ENCODE data around the gene METTL13. TPM values are rescaled to one million over a fixed set of nuclear protein-coding genes. Genes with fewer than 3 reads are reported as not detected.

METTL13 gene
- total and polyA plus RNA-seq, 2 donors (not counting 1 experiment from before 2014, with no cell fraction given) = 16.8 to 33.0 TPM

DNA sequence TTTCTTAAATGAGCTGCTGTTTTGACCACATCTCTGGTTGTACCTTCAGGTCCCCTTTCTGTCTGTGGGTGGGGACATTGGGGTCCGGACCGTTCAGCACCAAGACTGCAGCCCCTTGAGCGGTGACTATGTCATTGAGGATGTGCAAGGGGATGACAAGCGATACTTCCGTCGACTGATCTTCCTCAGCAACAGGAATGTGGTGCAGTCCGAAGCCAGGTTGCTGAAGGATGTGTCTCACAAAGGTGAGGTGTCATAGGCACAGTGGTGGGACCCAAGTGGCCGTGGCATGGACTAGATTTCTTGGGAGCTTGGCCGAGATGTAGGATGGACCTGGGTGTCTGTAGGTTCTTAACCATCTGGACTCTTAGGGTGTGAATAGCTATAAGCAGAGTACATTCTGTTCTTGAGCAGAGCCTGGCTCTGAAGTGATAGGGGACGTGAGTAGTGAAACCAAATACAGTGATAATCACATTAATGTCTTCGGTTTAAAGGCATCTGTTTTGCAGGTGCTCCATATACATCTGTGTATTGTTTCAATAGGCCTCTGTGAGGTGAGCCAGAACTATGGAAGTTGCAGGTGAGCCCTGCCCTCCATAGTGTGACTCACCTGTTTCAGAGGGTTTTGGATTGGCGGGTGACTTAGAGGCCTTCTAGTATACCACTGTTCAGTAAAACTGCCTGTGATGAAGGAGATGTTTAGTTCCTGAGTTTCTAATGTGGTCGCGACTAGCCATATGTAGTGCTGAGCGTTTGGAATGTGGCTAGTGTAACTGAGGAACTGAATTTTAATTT is 6.4 kb downstream of the METTL13 start:
- ATAC-seq (ENCODE audit: low read depth) = no peak
- POLR2A ChIA-PET = no interaction called here
- peaks cover 15 to 89% of the 10 kb centered on the region in 2 experiments for H3K36me3 ChIP-seq (replicated peaks in 1 of 2; ENCODE audit: control extremely low read depth in 1 of 2, control insufficient read depth in 1 of 2, extremely low read depth in 1 of 2, insufficient read depth in 2 of 2, low read length in 1 of 2)
- CTCF ChIA-PET = no interaction called here
- no peak overlapping the region for H3K27ac Mint-ChIP-seq
- no peak overlapping the region for H3K4me3 ChIP-seq (ENCODE audit: control extremely low read depth in 1 of 5, extremely low read depth in 1 of 5, insufficient read depth in 1 of 5, low read depth in 2 of 5, low read length in 4 of 5)
- H3K4me1 Mint-ChIP-seq = peaks cover 19% of the 10 kb centered on the region
- H3K27me3 ChIP-seq (replicated peaks in 1 of 4; ENCODE audit: control extremely low read depth in 1 of 4, control insufficient read depth in 3 of 4, insufficient read depth in 4 of 4, low read length in 3 of 4) = no peaks in the 10 kb centered on the region
- no peaks in the 10 kb centered on the region for H3K9me3 ChIP-seq (ENCODE audit: control extremely low read depth in 1 of 3, control insufficient read depth in 2 of 3, insufficient read depth in 1 of 3, low read length in 2 of 3)
- no peak overlapping the region for H2AFZ ChIP-seq (ENCODE audit: insufficient read depth, low read depth, low read length, poor library complexity, severe bottlenecking)
- no peak overlapping the region for H3K27ac ChIP-seq (ENCODE audit: low read length in 2 of 2)
- peaks cover 39% of the 10 kb centered on the region for H3K79me2 ChIP-seq (ENCODE audit: control insufficient read depth, insufficient read depth, low read length)
- H3K4me1 ChIP-seq (ENCODE audit: control insufficient read depth in 2 of 2, insufficient read depth in 2 of 2, low read length in 2 of 2) = peaks cover 8 to 11% of the 10 kb centered on the region in 2 donors
- H3K27me3 Mint-ChIP-seq = no peaks in the 10 kb centered on the region
- peaks cover 15% of the 10 kb centered on the region for H4K20me1 ChIP-seq (ENCODE audit: control insufficient read depth, insufficient read depth, low read length, poor library complexity, severe bottlenecking)
- TF ChIP-seq, protein P1, sequence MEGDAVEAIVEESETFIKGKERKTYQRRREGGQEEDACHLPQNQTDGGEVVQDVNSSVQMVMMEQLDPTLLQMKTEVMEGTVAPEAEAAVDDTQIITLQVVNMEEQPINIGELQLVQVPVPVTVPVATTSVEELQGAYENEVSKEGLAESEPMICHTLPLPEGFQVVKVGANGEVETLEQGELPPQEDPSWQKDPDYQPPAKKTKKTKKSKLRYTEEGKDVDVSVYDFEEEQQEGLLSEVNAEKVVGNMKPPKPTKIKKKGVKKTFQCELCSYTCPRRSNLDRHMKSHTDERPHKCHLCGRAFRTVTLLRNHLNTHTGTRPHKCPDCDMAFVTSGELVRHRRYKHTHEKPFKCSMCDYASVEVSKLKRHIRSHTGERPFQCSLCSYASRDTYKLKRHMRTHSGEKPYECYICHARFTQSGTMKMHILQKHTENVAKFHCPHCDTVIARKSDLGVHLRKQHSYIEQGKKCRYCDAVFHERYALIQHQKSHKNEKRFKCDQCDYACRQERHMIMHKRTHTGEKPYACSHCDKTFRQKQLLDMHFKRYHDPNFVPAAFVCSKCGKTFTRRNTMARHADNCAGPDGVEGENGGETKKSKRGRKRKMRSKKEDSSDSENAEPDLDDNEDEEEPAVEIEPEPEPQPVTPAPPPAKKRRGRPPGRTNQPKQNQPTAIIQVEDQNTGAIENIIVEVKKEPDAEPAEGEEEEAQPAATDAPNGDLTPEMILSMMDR (IDR thresholded peaks at IDR 0.05) = no peak
- TF ChIP-seq EZH2 (IDR thresholded peaks at IDR 0.05; ENCODE audit: borderline replicate concordance, insufficient read depth, low read depth, low read length, poor library complexity, severe bottlenecking) = no peak
- WGBS (ENCODE audit: insufficient coverage) = 99% methylated on average over 11 of the region's 15 CpGs
- H3K4me2 ChIP-seq (replicated peaks; ENCODE audit: low read depth, low read length, poor library complexity, severe bottlenecking) = no peak overlapping the region
- no peak for DNase-seq
- intact Hi-C loops (cut with micrococcal nuclease) = no loop called here
- H3K9ac ChIP-seq (ENCODE audit: low read length) = no peak overlapping the region
- H3K4me3 Mint-ChIP-seq = no peak overlapping the region
- no peaks in the 10 kb centered on the region for H3K9me3 Mint-ChIP-seq (ENCODE audit: insufficient read depth)

DNA sequence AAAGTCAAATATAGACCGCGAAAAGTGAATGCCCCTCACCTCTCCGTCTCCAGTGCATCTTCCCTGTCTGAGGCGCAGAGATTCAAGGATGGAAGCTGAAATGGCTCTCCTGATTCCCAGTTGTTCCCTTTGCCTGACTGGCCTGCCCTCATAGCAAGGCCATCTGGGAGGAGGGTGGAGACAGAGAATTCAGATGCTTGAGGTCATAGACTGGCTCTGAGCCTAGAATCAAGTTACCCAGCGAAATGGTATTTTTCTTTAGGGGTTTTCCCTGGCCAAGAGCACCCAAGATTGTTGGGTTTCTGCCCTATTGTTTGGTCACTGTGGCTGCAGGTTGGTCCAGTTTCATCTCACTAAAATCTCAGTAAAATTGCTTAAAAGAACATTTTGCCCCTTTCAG is 7.2 kb downstream of the METTL13 start:
- Histone ChIP-seq H3K4me2 (replicated peaks; ENCODE audit: low read depth, low read length, poor library complexity, severe bottlenecking) (no peak overlapping the region), H2AFZ (ENCODE audit: insufficient read depth, low read depth, low read length, poor library complexity, severe bottlenecking) (no peak overlapping the region), H3K9ac (ENCODE audit: low read length) (no peak overlapping the region), H3K36me3 (replicated peaks in 1 of 2; ENCODE audit: control extremely low read depth in 1 of 2, control insufficient read depth in 1 of 2, extremely low read depth in 1 of 2, insufficient read depth in 2 of 2, low read length in 1 of 2) (peaks cover 19 to 94% of the 10 kb centered on the region in 2 experiments), H3K79me2 (ENCODE audit: control insufficient read depth, insufficient read depth, low read length) (peaks cover 31% of the 10 kb centered on the region), H3K27ac (ENCODE audit: low read length in 2 of 2) (no peak overlapping the region), H3K4me3 (ENCODE audit: control extremely low read depth in 1 of 5, extremely low read depth in 1 of 5, insufficient read depth in 1 of 5, low read depth in 2 of 5, low read length in 4 of 5) (no peak overlapping the region), H3K27me3 (replicated peaks in 1 of 4; ENCODE audit: control extremely low read depth in 1 of 4, control insufficient read depth in 3 of 4, insufficient read depth in 4 of 4, low read length in 3 of 4) (no peaks in the 10 kb centered on the region), H3K4me1 (ENCODE audit: control insufficient read depth in 2 of 2, insufficient read depth in 2 of 2, low read length in 2 of 2) (peaks cover 6 to 9% of the 10 kb centered on the region in 2 donors), H3K9me3 (ENCODE audit: control extremely low read depth in 1 of 3, control insufficient read depth in 2 of 3, insufficient read depth in 1 of 3, low read length in 2 of 3) (no peaks in the 10 kb centered on the region), H4K20me1 (ENCODE audit: control insufficient read depth, insufficient read depth, low read length, poor library complexity, severe bottlenecking) (peaks cover 15% of the 10 kb centered on the region)
- intact Hi-C loops (cut with micrococcal nuclease) = no loop called here
- WGBS (ENCODE audit: insufficient coverage) = 94% methylated on average over 5 of the region's 5 CpGs
- no peak overlapping the region for H3K27ac Mint-ChIP-seq
- ChIA-PET CTCF (no interaction called here), POLR2A (no interaction called here)
- DNase-seq (no peak), ATAC-seq (ENCODE audit: low read depth) (no peak)
- H3K4me1 Mint-ChIP-seq = peaks cover 11% of the 10 kb centered on the region
- no peak overlapping the region for H3K4me3 Mint-ChIP-seq
- TF ChIP-seq, protein P1 (IDR thresholded peaks at IDR 0.05) = no peak
- TF ChIP-seq EZH2 (IDR thresholded peaks at IDR 0.05; ENCODE audit: borderline replicate concordance, insufficient read depth, low read depth, low read length, poor library complexity, severe bottlenecking) = no peak
- no peaks in the 10 kb centered on the region for H3K9me3 Mint-ChIP-seq (ENCODE audit: insufficient read depth)
- no peaks in the 10 kb centered on the region for H3K27me3 Mint-ChIP-seq

Data from B cell (primary cell).